NCI-H2107 (cell line): Measurements from ENCODE around the gene CCND2.

Source experiments
- DNase-seq: peaks from one replicate; lab custom pipeline; 2025; lab: John Stamatoyannopoulos, UW

The CCND2 gene

GRCh38 chr12:4289998-4290790 lies 16.6 kb downstream of the CCND2 start:
- DNase-seq = no peak

GRCh38 chr12:4292341-4293073 lies 18.9 kb downstream of the CCND2 start:
- no peak for DNase-seq

GRCh38 chr12:4293299-4293965 lies 19.9 kb downstream of the CCND2 start:
- DNase-seq = no peak

- no peak for DNase-seq
Measured at GRCh38 chr12:4293966-4294505, 20.5 kb downstream of the CCND2 start.

- no peak for DNase-seq
Measured at GRCh38 chr12:4296751-4297150, 23.2 kb downstream of the CCND2 start.

- DNase-seq = no peak
Measured at GRCh38 chr12:4297617-4298016, 24.1 kb downstream of the CCND2 start.

- DNase-seq = no peak
Measured at GRCh38 chr12:4300883-4301282, 27.3 kb downstream of the CCND2 start.

GRCh38 chr12:4301932-4302501 lies 28.5 kb downstream of the CCND2 start:
- no peak for DNase-seq

- DNase-seq = no peak
Measured at GRCh38 chr12:4302881-4303280, 29.3 kb downstream of the CCND2 start.

- DNase-seq = no peak
Measured at GRCh38 chr12:4303750-4304149, 30.2 kb downstream of the CCND2 start.

- peak; percentile 85 for DNase-seq
Measured at GRCh38 chr12:4307593-4308333, 34.2 kb downstream of the CCND2 start.

- DNase-seq = no peak
Measured at GRCh38 chr12:4308334-4308950, 34.9 kb downstream of the CCND2 start.

- DNase-seq = no peak
Measured at GRCh38 chr12:4311776-4312175, 38.2 kb downstream of the CCND2 start.

GRCh38 chr12:4312251-4312650 lies 38.7 kb downstream of the CCND2 start:
- no peak for DNase-seq

- no peak for DNase-seq
Measured at GRCh38 chr12:4320497-4320852, 46.9 kb downstream of the CCND2 start.

- peak; percentile 94 for DNase-seq
Measured at GRCh38 chr12:4320853-4321701, 47.5 kb downstream of the CCND2 start, which contains the start of gene TIGAR. TSS of gene TIGAR (plus strand) at chr12:4321213. CDS start at chr12:4321272, 59 bp downstream.

GRCh38 chr12:4322726-4323125 lies 49.2 kb downstream of the CCND2 start:
- no peak for DNase-seq
